Measurements from ENCODE around the gene ALKBH6. TPM values are rescaled to one million over a fixed set of nuclear protein-coding genes. Genes with fewer than 3 reads are reported as not detected.
A peak's percentile ranks its signal among the peaks of the same experiment; 100 is the strongest.

The ALKBH6 gene
- total and polyA plus RNA-seq, 2 of the 13 experiments (the other 11 are each of a cell fraction or from before 2014, with no cell fraction given), result 13.7 to 18.1 TPM

- no peak for TF ChIP-seq EP300 (IDR thresholded peaks at IDR 0.05; ENCODE audit: low read depth in 2 of 2, low read length in 2 of 2)
- no peak for TF ChIP-seq EP300 (CRISPR knock-in tag; IDR thresholded peaks at IDR 0.05; ENCODE audit: borderline replicate concordance)
- TF ChIP-seq HINFP (CRISPR knock-in tag; IDR thresholded peaks at IDR 0.05; ENCODE audit: low read depth), result no peak
- no peak for TF ChIP-seq ZNF670 (CRISPR knock-in tag; IDR thresholded peaks at IDR 0.05; ENCODE audit: borderline replicate concordance)
- TF ChIP-seq ZNF138 (CRISPR knock-in tag; IDR thresholded peaks at IDR 0.05; ENCODE audit: low read depth), result no peak
- no peak for TF ChIP-seq ZNF850 (CRISPR knock-in tag; conservative IDR thresholded peaks at IDR 0.05)
- no peak for TF ChIP-seq MLX (CRISPR knock-in tag; IDR thresholded peaks at IDR 0.05)
- peak; percentile 56; the same call in 1 of the 2 replicates for TF ChIP-seq ZNF772 (CRISPR knock-in tag; IDR thresholded peaks at IDR 0.05)
- 0 out of 2 replicates have a peak, but pooled peaks have one; percentile 13 for TF ChIP-seq GATAD2A (CRISPR knock-in tag; IDR thresholded peaks at IDR 0.05)
- TF ChIP-seq ELF4 (CRISPR knock-in tag; IDR thresholded peaks at IDR 0.05; ENCODE audit: borderline replicate concordance), result no peak
- TF ChIP-seq ZNF451 (CRISPR knock-in tag; IDR thresholded peaks at IDR 0.05), result no peak
- peak; percentile 61; the same call in 1 of the 2 replicates for TF ChIP-seq BORCS8-MEF2B (CRISPR knock-in tag; IDR thresholded peaks at IDR 0.05)
- no peak for TF ChIP-seq ZNF232 (CRISPR knock-in tag; IDR thresholded peaks at IDR 0.05; ENCODE audit: borderline replicate concordance)
- TF ChIP-seq THRA (CRISPR knock-in tag; IDR thresholded peaks at IDR 0.05; ENCODE audit: borderline replicate concordance), result 0 out of 2 replicates have a peak, but pooled peaks have one; percentile 26
- no peak for TF ChIP-seq GFI1 (CRISPR knock-in tag; IDR thresholded peaks at IDR 0.05; ENCODE audit: borderline replicate concordance)
- TF ChIP-seq RBAK (CRISPR knock-in tag; IDR thresholded peaks at IDR 0.05), result no peak
- 0 out of 2 replicates have a peak, but pooled peaks have one; percentile 26 for TF ChIP-seq ZNF580 (CRISPR knock-in tag; IDR thresholded peaks at IDR 0.05; ENCODE audit: borderline replicate concordance, low read depth)
- TF ChIP-seq ZNF263 (CRISPR knock-in tag; IDR thresholded peaks at IDR 0.05), result no peak
- TF ChIP-seq MAZ (IDR thresholded peaks at IDR 0.05; ENCODE audit: borderline replicate concordance, low read depth, low read length), result no peak
- no peak for TF ChIP-seq MAZ (CRISPR knock-in tag; IDR thresholded peaks at IDR 0.05; ENCODE audit: low read depth)
- no peak for TF ChIP-seq ZNF280B (CRISPR knock-in tag; IDR thresholded peaks at IDR 0.05; ENCODE audit: borderline replicate concordance)
- 0 out of 2 replicates have a peak, but pooled peaks have one; percentile 39 for TF ChIP-seq ZNF747 (CRISPR knock-in tag; IDR thresholded peaks at IDR 0.05; ENCODE audit: borderline replicate concordance)
- no peak for TF ChIP-seq RNF2 (conservative IDR thresholded peaks at IDR 0.05; ENCODE audit: low read depth)
Measured at GRCh38 chr19:35975608-35976214, 38.3 kb downstream of the ALKBH6 start (continued).

Measured in HepG2 (cell line).